Amniotic epithelial cell (primary cell): ENCODE data around the gene TREH.

ENCODE experiments used
- DNase-seq: peaks from one replicate; pipeline ENCODE4 v3.0.0-alpha.2; 2010; ENCODE audit warnings: low read depth

The TREH gene

DNA sequence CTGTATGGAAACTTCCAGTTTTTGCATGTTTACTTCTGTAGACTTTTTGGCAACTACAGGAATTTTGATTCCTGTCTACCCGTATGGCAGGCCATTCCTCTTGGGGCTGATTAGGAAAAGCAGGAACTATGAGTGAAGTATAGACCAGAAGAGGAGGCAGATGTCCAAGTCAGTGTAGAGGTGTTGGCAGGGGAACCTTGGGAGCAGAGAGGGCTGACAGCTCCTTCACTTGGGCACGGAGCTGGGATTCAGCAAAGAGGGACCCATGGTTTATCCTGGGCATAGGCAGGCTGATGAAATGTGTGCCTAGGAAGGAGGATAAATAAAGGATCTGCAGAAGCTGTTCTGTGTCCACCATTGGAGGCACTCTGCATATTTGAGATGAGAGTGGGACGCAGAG lies 33.1 kb downstream of the TREH start:
- no peak for DNase-seq

DNA sequence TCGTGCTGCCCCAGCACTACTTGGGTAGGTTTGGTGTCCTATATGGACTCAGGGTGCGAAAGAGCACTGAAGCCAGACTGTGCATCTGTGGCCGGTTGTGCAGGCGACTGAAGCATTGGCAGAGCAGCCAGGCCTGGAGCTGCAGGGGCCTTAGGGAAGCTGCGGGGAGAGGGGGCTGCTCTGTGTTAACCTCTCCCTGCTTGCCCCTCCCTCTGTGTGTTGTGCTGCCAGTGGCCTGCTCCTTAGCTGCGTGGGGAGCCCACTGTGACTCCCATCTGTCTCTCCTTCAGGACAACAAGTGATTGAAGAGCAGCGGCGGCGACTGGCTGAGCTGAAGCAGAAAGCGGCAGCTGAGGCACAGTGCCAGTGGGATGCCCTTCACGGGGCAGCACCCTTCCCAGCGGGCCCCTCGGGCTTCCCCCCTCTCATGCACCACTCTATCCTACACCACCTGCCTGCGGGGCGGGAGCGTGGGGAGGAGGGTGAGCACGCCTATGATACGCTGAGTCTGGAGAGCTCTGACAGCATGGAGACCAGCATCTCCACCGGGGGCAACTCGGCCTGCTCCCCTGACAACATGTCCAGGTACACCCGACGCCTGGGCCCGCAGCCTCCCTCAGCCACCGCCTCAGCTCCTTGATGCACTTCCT lies 34.3 kb downstream of the TREH start:
- no peak for DNase-seq

DNA sequence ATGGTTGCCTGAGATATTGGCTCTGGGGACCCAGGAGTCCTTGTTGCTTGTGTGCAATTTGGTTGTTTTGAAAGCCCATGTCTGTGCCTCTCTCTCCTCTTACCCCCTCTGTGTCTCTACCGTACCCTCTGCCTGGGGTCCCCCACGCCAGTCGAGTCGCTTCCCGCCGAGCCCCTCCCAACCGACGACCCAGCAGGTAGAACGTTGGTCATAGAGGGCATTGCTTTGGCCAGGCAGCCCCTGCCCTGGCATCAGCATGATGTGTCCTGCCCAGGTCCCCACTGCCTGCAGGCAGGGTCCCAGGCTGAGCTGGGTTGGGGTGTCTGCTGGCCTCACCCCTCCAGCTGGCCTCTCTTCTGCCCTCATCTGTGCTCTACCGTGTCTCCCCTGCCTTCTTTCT lies 35.0 kb downstream of the TREH start:
- DNase-seq, result no peak

DNA sequence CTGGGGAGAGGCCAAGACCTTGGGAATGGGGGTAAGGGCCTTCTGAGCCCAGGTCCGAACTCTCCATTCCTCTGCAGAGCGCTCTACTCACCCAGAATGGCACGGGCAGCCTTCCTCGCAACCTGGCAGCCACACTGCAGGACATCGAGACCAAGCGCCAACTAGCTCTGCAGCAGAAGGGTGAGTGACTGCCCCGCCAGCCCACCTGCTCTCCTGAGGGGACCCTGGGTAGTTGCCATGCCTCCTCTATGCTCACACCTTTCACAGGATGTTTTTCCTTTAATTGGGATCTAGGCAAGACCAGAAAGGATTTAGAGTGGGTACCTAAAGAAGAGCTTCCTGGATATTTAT lies 35.5 kb downstream of the TREH start:
- no peak for DNase-seq

DNA sequence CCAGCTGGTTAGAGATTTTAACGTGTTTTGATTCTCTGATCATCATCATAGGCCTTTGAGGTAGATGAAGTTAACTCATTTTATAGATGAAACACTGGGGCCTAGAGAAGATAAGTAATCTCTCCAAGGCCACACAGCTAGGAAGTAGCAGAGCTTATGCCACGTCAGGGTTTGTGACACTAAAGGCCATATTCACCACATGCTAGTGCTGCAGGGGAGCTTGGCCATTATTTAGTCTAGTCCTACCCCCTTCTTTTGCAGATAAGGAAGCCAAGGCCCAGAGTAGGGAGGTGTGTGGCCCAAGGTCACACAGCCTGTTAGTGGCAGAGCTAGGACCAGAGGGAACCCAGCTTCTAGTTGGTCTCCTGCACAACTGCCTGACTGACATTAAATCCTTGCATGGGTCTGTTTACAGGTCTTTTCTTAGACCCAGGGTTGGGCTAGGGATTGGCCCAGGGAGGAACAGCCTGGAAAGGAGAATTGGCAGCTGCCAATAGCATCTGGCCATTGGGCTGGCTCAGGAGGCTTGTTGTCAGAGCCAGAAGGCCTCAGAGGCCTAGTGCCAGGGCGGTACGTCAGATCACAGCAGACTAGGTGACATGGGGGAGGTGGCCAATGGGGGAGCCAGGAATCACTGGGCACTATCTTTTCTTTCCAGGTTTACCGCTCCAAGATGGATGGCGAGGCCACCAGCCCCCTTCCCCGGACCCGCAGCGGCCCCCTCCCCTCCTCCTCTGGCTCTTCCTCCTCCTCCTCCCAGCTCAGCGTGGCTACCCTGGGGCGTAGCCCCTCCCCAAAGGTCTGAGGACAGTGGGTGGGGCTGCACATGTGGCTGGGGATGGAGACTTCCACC lies 36.1 kb downstream of the TREH start:
- DNase-seq, result no peak

DNA sequence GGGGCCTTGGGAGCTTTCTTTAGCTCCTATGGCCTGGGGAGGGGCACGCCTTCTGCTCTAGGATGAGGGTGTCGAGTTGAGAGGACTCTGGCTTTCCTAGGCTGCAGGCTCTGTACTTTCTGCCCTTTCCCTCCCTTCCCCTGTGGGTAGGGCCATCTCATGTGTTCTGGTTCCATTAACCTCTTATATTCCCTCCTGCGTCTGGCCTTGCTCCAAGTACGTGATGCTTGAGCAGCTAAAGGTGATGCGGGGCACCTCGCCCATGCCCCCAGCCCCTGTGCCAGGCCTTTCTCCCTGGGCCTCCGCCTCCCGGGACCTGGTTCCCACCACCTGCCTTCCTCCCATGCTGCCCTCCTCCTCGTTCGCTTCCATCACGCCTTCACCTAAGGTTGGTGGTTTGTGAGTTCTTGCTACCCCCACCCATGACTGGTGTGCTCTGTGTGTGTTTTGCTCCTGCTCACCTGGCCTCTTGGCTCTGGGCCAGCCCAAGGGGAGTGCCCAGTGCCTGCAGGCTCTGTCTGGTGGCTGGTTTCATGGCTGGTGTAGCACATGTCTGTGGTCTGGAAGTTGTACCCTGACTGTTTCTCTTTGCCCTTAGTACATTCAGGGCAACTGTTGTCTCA lies 37.9 kb downstream of the TREH start:
- no peak for DNase-seq

DNA sequence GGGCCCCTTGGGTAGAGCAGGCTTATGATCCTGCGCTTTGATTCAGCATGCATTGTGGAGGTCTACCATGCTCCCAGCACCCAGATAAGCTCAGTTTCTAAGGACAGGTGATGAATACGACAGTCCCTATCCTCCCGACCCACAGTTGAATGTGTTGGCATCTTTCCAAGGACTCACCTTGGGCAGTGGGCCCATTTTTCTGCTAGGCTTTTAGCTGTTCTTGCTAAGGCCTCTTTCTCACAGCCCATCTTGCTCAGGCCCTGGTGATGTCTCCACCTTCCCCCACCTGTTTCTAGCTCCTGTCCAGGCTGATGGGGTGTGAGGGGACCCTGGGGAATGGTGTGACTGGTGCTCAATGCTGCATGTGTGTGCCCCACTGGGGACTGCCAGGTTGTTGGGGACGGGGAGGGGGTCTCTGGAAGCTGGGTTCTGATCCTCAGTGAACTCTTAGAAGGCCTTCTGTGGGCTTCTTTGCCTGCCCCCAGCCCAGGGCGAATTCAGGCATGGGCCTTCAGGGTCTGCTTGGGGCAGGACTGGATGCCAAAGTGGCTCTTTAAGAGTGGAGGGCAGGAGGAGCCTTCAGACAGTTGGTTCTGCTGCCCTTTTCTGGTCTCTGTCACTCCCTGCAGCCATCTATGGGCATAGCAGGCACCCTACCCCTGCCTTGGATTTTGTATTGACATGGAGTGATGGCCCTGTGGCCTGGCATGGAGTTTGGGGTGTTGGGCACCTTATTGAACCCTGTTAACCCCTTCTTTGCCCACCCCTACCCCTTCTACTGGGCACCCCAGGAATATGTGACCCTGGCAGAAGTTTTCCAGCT lies 38.9 kb downstream of the TREH start:
- DNase-seq, result no peak

DNA sequence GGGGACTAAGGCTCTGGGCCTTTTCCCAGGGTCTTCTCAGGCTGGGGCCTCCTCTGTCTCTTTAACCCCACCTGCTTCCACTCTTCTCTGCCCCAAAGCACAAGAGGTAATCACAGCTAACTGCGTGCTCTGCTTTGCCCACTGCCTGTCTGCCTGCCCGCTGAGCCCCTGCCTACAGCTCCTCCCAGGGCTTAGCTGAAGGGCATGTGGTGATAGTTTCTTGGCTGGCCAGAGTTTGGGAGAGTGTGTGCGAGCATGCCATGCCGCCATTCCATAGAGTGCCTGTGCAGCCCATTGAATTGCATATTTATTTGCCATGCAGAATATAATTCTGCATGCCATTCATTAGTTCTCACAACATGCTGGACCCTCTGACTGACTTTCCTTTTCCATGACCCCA lies 39.6 kb downstream of the TREH start:
- DNase-seq, result no peak

DNA sequence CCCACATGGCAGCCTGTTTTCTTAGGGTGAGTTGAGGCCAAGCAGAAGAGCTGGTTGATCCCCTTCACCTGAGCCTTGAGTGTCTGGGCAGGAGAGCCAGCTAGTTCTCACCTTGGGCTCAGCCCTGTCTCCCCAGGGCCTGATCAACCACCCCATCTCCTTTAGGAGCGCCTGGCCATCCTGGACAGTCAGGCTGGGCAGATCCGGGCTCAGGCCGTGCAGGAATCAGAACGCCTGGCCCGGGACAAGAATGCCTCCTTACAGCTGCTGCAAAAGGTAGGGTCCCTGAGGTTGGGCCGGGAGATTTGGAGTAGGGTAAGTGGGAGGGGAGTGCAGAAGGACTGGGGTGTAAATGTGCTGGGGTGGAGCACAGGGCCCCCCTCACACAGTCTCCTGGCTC lies 40.7 kb downstream of the TREH start:
- DNase-seq, result no peak

DNA sequence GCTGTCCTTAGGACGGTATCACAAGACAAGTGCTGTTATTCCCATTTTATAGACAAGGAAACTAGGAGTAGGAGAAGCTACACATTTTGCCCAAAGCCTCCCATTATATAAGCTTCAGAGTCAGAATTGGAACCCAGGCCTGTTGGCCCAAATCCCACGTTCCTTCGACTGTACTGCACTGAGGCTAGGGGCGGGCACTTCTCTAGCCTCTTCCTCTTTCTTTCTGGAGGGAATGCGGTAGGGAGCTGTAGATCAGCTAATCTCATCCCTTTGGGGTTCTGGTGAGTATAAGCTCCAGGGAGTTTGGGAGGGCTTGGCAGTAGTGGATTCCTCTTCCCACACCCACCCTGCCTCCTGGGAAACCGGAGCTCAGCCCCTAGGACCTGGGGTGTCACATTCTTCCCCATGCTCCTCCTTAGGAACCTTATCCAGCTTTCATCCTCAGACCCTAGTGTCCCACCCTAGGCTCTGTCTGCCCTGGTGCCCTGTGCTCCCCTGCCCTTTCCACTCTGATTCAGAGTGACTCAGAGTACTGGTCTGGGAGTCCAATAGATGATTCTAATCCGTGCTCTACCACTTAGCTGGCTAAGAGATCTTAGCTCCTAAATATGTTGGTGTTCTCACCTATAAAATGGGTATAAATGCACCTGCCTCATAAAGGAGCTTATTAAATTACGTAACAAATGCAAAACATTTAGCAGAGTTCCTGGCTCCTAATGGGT lies 42.7 kb downstream of the TREH start:
- no peak for DNase-seq

DNA sequence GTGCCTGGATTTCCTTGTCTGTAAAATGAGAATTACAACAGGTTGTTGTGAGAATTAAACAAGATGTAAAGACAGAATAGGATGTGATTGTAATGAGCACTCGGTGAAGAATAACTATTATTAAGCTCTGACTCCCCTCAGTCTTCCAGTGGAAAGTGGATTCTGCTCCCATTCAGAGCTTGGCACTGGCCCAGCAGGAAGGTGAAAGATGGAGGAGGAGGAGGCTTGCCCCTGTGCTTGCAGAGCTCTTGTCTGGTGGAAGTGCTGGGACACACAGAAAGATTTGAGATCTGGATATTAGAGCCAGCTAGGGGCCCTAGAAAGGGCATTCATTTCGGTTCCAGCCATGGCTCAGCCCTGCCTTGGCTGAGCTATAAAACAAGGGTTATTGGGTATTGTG lies 43.8 kb downstream of the TREH start:
- no peak for DNase-seq

DNA sequence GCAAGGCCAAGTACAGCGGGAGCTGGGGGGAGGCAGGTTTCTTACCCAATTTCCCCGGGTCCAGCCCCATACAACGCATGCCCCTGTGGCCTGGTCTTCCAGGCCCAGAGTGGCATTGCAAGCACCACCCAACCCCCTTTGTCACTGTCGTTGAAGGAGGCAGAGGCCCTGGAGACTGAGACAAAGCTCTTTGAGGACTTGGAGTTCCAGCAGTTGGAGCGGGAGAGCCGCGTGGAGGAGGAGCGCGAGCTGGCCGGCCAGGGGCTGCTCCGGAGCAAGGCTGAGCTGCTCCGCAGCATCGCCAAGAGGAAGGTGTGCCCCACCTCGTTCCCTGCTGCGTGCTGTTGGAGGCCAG lies 44.2 kb downstream of the TREH start:
- DNase-seq, result no peak

DNA sequence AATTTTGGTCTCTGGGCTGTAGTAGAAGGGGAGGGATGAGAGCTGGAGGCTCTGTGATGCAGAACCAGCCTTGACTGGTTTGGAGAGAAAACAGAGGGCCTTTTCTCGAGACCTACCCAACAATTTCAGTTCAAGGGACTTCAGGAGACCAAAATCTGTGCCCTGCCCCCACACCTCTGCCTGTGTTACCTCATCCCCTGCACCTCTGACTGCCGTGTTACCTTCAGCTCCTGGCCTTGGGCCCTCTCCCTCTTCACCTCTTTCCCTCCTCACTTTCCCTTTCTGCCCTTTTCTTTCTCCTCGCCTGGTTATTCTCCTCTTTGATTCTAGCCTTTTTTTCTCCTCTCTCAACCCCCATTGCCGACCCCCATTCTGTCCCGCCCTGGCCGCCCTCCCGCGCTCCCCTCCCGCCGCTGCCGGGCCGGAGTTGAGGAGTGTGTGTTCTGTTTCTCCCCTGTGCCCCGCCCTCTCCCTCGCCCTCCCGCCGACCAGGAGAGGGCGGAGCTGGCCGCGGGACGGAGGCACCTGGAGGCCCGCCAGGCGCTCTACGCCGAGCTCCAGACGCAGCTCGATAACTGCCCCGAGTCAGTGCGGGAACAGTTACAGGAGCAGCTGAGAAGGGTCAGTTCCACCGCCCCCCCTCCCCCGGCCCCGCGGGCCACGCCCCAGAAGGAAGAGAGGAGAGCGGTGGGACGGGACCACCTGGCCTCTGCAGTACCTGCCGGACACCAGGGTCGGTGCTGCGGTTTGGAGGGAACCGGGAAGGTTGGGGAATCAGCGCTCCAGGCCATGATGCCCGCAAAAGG lies 44.8 kb downstream of the TREH start:
- DNase-seq, result peak; percentile 58

DNA sequence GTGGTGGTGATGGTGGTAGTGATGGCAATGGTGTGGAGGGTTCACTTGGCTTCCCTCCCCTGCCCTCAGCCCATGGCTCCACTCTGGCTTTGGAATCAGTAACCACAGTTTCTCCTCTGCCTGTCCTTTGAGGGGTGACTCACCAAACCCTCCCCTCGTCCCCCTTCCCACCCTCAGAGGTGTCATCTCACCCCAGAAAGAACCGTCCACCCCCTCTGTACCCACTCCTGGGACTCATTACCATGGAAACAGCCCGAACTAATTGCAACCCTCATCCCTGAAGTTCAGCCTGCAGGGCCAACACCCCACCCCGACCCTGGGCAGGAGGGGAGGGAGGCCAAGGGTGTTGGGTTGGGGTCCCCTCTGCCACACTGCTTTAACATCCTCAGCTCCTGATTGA lies 45.5 kb downstream of the TREH start:
- DNase-seq, result no peak

DNA sequence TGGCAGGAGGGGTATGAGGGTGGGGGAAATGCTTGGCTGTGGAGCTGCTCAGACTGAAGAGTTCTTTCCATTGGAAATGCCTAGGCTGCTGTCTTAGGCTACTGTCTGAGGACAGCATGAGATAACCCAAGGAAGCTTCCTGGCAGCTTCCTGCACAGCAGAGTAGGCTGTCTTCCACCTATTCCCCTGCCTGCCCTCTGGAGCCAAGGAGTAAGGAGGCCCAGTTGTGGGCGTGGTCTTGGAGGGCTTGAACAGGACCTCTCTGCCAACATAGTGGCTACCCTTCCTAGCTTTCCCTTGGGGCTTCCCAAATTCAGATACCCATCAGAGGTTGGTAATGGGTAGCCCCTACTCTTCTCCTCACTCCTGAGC lies 46.1 kb downstream of the TREH start:
- DNase-seq, result no peak

DNA sequence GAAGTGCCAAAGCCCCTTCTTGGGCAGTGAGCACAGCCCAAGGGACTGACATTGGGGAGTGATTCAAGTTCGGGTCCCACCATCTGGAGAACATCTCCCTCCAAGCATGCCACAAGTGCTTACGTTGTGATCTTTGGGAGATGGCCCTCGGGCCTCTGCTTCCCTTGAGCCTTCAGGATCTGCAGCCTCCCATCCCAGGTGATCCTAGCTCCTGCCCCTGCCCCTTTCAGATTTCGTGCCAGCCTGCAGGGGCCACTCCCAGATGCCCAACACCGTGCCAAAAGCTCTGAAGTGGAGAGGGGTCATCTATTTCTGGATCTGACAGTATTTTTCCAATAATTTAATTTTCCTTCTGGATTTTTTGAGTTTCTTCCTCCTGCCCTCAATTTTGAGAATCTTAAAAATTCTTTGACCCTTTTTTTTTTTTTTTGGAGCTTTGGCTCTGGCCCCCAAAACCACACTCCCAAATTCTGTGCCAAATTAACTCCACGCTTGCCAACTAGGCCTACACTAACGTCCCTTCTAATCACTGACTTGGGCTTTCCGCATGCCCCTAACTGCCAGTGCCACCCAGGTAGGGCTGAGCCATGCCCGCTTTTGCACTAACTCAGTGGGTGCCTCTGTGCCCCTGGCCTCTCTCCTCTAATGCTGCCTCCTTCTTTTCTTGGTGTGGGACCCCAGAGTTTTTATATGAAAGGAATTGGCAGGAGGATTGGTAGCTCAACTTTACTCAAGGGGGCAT lies 46.7 kb downstream of the TREH start:
- no peak for DNase-seq

DNA sequence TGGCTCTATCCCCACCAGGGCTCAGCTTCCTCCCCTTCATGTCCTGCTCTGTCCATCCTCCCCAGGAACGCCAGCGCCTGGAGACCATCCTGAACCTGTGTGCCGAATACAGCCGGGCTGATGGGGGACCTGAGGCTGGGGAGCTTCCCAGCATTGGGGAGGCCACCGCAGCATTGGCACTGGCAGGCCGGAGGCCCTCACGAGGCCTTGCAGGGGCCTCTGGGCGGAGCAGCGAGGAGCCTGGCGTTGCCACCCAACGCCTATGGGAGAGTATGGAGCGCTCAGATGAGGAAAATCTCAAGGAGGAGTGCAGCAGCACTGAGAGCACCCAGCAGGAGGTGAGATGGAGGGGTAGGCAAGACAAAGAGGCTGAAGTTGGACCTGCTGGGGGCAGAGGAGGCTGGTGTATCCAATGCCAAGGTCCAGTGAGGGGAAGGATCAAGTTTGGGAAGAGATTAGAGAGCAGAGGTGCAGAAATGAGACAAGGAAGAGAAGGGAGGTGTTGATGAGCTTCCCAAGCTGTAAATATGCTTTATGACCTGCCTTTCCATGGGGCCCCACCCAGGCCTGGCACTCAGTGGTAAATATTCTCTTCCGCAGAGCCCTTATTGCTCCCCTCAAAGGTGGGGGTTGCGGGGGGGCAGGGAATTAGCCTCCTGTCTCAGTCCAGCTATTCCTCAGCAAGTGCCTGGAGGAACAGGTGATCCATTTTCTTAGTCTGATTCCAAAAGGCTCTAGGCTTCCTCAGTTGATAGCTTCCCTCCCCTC lies 48.1 kb downstream of the TREH start:
- no peak for DNase-seq

DNA sequence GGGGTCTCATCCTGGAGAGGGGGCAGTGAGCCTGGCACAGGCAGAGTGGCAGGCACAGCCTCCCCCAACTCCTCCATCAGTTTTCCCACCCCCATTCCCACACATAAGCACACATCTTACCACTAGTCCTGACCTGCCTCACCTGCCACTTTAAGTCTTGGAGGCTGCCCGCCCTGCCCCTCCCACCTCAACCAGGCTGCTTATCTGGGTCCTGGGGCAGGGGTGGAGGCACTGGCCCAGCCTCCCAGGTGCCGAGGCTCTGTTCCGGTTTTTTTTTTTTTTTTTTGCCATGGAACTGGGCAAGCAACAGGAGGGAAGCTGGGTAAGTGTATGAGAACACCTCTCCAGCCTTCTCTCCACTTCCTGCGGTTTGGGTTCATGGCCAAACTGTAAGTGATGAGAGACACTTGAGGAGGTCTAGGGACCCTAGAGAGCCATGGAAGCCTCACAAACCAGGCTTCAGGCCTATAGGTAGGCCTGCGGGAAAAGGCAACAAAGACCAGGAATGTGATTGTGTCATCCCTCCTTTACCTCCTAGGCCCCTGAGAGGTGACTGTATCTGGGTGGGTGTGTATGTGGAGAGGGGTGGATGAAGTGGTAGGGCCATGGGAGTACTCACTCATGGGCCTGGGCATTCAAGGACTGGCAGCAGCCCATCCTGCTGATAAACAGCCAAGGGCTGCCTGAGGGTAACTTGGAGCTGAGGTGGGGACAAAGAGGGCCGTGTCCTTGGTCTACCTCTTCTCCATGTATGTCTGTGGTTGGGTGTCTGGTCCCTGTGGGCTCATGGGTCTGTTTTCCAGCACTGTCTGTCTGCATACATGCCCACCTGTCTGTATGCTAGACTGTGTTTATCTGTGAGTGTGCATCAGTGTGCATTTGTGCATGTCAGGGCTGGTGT lies 49.4 kb downstream of the TREH start:
- DNase-seq, result no peak
